Colon (tissue), 2 donors: ENCODE results near the gene PLXDC2.
A peak's percentile ranks its signal among the peaks of the same experiment; 100 is the strongest.

Source experiments
- FAIRE-seq: peaks from 2 replicates; lab custom pipeline; 2012; peaks lifted over from hg19 to GRCh38; lab: Jason Lieb, UNC
- donor health status: control.
- donor health status: control.

PLXDC2 gene

GRCh38 chr10:19911886-19912285 is 95.7 kb downstream of the PLXDC2 start:
- no peak for FAIRE-seq

GRCh38 chr10:19913987-19914386 is 97.8 kb downstream of the PLXDC2 start:
- FAIRE-seq = no peak

- no peak for FAIRE-seq
Observed at GRCh38 chr10:19915125-19915524, 98.9 kb downstream of the PLXDC2 start.

GRCh38 chr10:19915816-19916215 is 99.6 kb downstream of the PLXDC2 start:
- FAIRE-seq = no peak

- FAIRE-seq = no peak
Observed at GRCh38 chr10:19917751-19918478, 101.7 kb downstream of the PLXDC2 start.

GRCh38 chr10:19918794-19919193 is 102.6 kb downstream of the PLXDC2 start:
- FAIRE-seq = peak; percentile 21

- no peak for FAIRE-seq
Observed at GRCh38 chr10:19919671-19920070, 103.4 kb downstream of the PLXDC2 start.

- no peak for FAIRE-seq
Observed at GRCh38 chr10:19920075-19920726, 104.0 kb downstream of the PLXDC2 start.

- FAIRE-seq = no peak
Observed at GRCh38 chr10:19921300-19922140, 105.3 kb downstream of the PLXDC2 start.

GRCh38 chr10:19922236-19922963 is 106.2 kb downstream of the PLXDC2 start:
- FAIRE-seq = no peak

GRCh38 chr10:19925064-19925463 is 108.8 kb downstream of the PLXDC2 start:
- no peak for FAIRE-seq

GRCh38 chr10:19928936-19929335 is 112.7 kb downstream of the PLXDC2 start:
- no peak for FAIRE-seq

- no peak for FAIRE-seq
Observed at GRCh38 chr10:19929506-19930140, 113.4 kb downstream of the PLXDC2 start.

- FAIRE-seq = no peak
Observed at GRCh38 chr10:19930936-19931893, 115.0 kb downstream of the PLXDC2 start.

- no peak for FAIRE-seq
Observed at GRCh38 chr10:19931894-19932590, 115.8 kb downstream of the PLXDC2 start.

GRCh38 chr10:19932806-19933371 is 116.7 kb downstream of the PLXDC2 start:
- no peak for FAIRE-seq

GRCh38 chr10:19933772-19934171 is 117.5 kb downstream of the PLXDC2 start:
- no peak for FAIRE-seq

- FAIRE-seq = no peak
Observed at GRCh38 chr10:19935176-19935575, 118.9 kb downstream of the PLXDC2 start.

- FAIRE-seq = no peak
Observed at GRCh38 chr10:19936289-19936688, 120.1 kb downstream of the PLXDC2 start.

- FAIRE-seq = no peak
Observed at GRCh38 chr10:19937989-19938388, 121.8 kb downstream of the PLXDC2 start.
